Measurements from ENCODE around the gene COG7. TPM values are rescaled to one million over a fixed set of nuclear protein-coding genes. Genes with fewer than 3 reads are reported as not detected.
"Not testable (repeated sequence)": the region's sequence is repeated elsewhere in the genome, so short reads cannot be mapped to it uniquely, and the experiment has no call there.

The COG7 gene
- total RNA-seq, 1 experiment from 2014 or later, result 22.1 TPM

DNA sequence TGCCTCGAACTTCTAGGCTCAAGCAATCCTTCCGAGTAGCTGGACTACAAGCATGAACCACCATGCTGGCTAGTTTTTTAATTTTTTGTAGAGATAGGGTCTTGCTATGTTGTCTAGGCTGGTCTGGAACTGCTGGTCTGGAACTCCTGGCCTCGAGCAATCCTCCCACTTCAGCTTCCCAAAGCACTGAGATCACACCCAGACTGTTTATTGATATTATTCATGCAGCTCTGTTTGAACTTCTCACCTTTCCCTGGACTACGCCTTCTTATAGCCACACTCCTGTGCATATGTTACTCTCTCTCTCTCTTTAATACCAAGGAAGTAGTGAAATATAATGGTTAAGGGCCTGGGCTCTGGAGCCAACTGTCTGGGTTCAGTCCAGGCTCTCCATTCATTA is 4.6 kb downstream of the COG7 start:
- TF ChIP-seq POLR2AphosphoS5 (IDR thresholded peaks at IDR 0.05; ENCODE audit: low read depth, low read length), result no peak
- TF ChIP-seq ZFX (IDR thresholded peaks at IDR 0.05), result no peak
- no peaks in the 10 kb centered on the region for H3K27me3 ChIP-seq (ENCODE audit: insufficient read depth, low read length)
- H4K20me1 ChIP-seq (ENCODE audit: insufficient read depth), result no peaks in the 10 kb centered on the region
- RAD21 ChIA-PET (ENCODE audit: low non-redundant PET in 1 of 2, low total read pairs in 2 of 2, uncharacterized antibody in 2 of 2, unreplicated experiment in 2 of 2), result no interaction called here
- H3K9me3 ChIP-seq (ENCODE audit: control insufficient read depth in 1 of 2, insufficient read depth in 1 of 2, low read depth in 1 of 2, low read length in 2 of 2), result no peaks in the 10 kb centered on the region
- POLR2A ChIA-PET, result no interaction called here
- H3K9ac ChIP-seq (ENCODE audit: low read length), result no peak overlapping the region
- intact Hi-C loops (cut with micrococcal nuclease), result no loop called here
- peaks cover 2 to 4% of the 10 kb centered on the region in 2 experiments; a peak in 1 of 4 replicates for H3K36me3 ChIP-seq (ENCODE audit: control insufficient read depth in 1 of 2, insufficient read depth in 2 of 2, low read length in 2 of 2)
- H2AFZ ChIP-seq (ENCODE audit: low read depth, low read length, poor library complexity, severe bottlenecking), result no peak overlapping the region
- DNase-seq (ENCODE audit: low read depth, low spot score) (no peak), ATAC-seq (no peak)
- H3K9me2 ChIP-seq (ENCODE audit: insufficient read depth), result no peaks in the 10 kb centered on the region
- no peak overlapping the region for H3K4me2 ChIP-seq (ENCODE audit: low read length)
- H3K4me1 ChIP-seq (ENCODE audit: control insufficient read depth in 1 of 2, insufficient read depth in 2 of 2, low read length in 2 of 2), result peaks cover 3 to 9% of the 10 kb centered on the region in 2 experiments; a peak in 3 of 4 replicates
- H3K79me2 ChIP-seq (ENCODE audit: insufficient read depth, low read length), result peaks cover 29% of the 10 kb centered on the region
- CTCF ChIA-PET, result interaction anchor here (1.1 kb wide), 1 partner anchor 13 kb away, joined by 3 read pairs; no protein-coding TSS in a partner anchor
- H3K4me3 ChIP-seq (replicated peaks in 1 of 2; ENCODE audit: low read depth in 1 of 2, low read length in 2 of 2), result no peak overlapping the region
- H3K27ac ChIP-seq (ENCODE audit: low read depth, low read length), result no peak overlapping the region
- BruUV-seq (replicated peaks), result no TSS peak

GRCh38 chr16:23437542-23437941 is 15.4 kb downstream of the COG7 start:
- H3K79me2 ChIP-seq (ENCODE audit: insufficient read depth, low read length); RAD21 ChIA-PET (ENCODE audit: low non-redundant PET in 1 of 2, low total read pairs in 2 of 2, uncharacterized antibody in 2 of 2, unreplicated experiment in 2 of 2); H2AFZ ChIP-seq (ENCODE audit: low read depth, low read length, poor library complexity, severe bottlenecking); BruUV-seq (replicated peaks); H3K4me2 ChIP-seq (ENCODE audit: low read length); DNase-seq (ENCODE audit: low read depth, low spot score); H3K4me1 ChIP-seq (ENCODE audit: control insufficient read depth in 1 of 2, insufficient read depth in 2 of 2, low read length in 2 of 2); H3K27me3 ChIP-seq (ENCODE audit: insufficient read depth, low read length); H3K27ac ChIP-seq (ENCODE audit: low read depth, low read length); H3K4me3 ChIP-seq (replicated peaks in 1 of 2; ENCODE audit: low read depth in 1 of 2, low read length in 2 of 2); POLR2A ChIA-PET; ATAC-seq; H4K20me1 ChIP-seq (ENCODE audit: insufficient read depth); H3K9me3 ChIP-seq (ENCODE audit: control insufficient read depth in 1 of 2, insufficient read depth in 1 of 2, low read depth in 1 of 2, low read length in 2 of 2); H3K9ac ChIP-seq (ENCODE audit: low read length); H3K9me2 ChIP-seq (ENCODE audit: insufficient read depth): not testable (repeated sequence)
- CTCF ChIA-PET, result interaction anchor here (5.9 kb wide), 1 partner anchor 254 kb away, joined by 76 read pairs; the partner anchor contains the start of gene SCNN1G
- intact Hi-C loops (cut with micrococcal nuclease), result loop anchor here (10.0 kb wide), 2 partner anchors 353 to 1253 kb away; no protein-coding TSS in a partner anchor
- H3K36me3 ChIP-seq (ENCODE audit: control insufficient read depth in 1 of 2, insufficient read depth in 2 of 2, low read length in 2 of 2), result peaks cover 10 to 17% of the 10 kb centered on the region in 2 experiments; a peak in 3 of 4 replicates

DNA sequence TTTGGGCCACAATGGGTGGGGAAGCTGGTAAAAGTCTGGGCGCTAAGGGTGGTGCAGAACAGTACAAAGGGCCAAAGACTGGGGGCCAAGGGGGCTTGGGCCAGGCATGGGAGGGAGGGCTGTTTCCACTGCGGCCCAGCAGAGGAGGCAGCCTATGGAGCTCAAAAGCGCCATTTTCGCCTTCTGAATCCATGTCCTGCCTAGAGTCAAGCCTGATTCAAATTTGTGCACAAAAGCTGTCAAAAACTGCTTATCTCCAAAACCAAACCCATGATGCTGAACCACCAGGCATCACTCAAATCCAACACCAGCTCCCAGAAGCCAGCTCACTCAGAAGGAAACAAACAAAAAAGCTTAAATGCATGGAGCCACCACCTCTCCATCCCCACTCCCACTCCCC is 16.0 kb downstream of the COG7 start:
- BruUV-seq (replicated peaks), result no TSS peak
- no peaks in the 10 kb centered on the region for H4K20me1 ChIP-seq (ENCODE audit: insufficient read depth)
- H3K9ac ChIP-seq (ENCODE audit: low read length), result no peak overlapping the region
- H3K79me2 ChIP-seq (ENCODE audit: insufficient read depth, low read length), result no peaks in the 10 kb centered on the region
- H3K4me3 ChIP-seq (replicated peaks in 1 of 2; ENCODE audit: low read depth in 1 of 2, low read length in 2 of 2), result no peak overlapping the region
- ChIA-PET CTCF (interaction anchor here (1.2 to 5.9 kb wide), 2 partner anchors 15 to 254 kb away, joined by 3 to 76 read pairs; partner anchors contain the start of gene SCNN1G), RAD21 (ENCODE audit: low non-redundant PET in 1 of 2, low total read pairs in 2 of 2, uncharacterized antibody in 2 of 2, unreplicated experiment in 2 of 2) (no interaction called here), POLR2A (no interaction called here)
- H3K27ac ChIP-seq (ENCODE audit: low read depth, low read length), result no peak overlapping the region
- no peak overlapping the region for H3K4me2 ChIP-seq (ENCODE audit: low read length)
- intact Hi-C loops (cut with micrococcal nuclease), result loop anchor here (10.0 kb wide), 2 partner anchors 352 to 1252 kb away; no protein-coding TSS in a partner anchor
- no peaks in the 10 kb centered on the region for H3K4me1 ChIP-seq (ENCODE audit: control insufficient read depth in 1 of 2, insufficient read depth in 2 of 2, low read length in 2 of 2)
- peaks cover 6 to 14% of the 10 kb centered on the region in 2 experiments; a peak in 3 of 4 replicates for H3K36me3 ChIP-seq (ENCODE audit: control insufficient read depth in 1 of 2, insufficient read depth in 2 of 2, low read length in 2 of 2)
- DNase-seq (ENCODE audit: low read depth, low spot score) (no peak), ATAC-seq (no peak)
- H2AFZ ChIP-seq (ENCODE audit: low read depth, low read length, poor library complexity, severe bottlenecking), result no peak overlapping the region
- H3K27me3 ChIP-seq (ENCODE audit: insufficient read depth, low read length), result no peaks in the 10 kb centered on the region
- no peaks in the 10 kb centered on the region for H3K9me2 ChIP-seq (ENCODE audit: insufficient read depth)
- H3K9me3 ChIP-seq (ENCODE audit: control insufficient read depth in 1 of 2, insufficient read depth in 1 of 2, low read depth in 1 of 2, low read length in 2 of 2), result no peaks in the 10 kb centered on the region
- TF ChIP-seq YY1 (IDR thresholded peaks at IDR 0.05; ENCODE audit: extremely low read depth, insufficient replicate concordance, low read depth, low read length), result no peak
- TF ChIP-seq, protein P1, sequence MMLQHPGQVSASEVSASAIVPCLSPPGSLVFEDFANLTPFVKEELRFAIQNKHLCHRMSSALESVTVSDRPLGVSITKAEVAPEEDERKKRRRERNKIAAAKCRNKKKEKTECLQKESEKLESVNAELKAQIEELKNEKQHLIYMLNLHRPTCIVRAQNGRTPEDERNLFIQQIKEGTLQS (IDR thresholded peaks at IDR 0.05), result no peak
- TF ChIP-seq POLR2AphosphoS5 (IDR thresholded peaks at IDR 0.05; ENCODE audit: low read depth, low read length), result no peak
- TF ChIP-seq, protein P2, sequence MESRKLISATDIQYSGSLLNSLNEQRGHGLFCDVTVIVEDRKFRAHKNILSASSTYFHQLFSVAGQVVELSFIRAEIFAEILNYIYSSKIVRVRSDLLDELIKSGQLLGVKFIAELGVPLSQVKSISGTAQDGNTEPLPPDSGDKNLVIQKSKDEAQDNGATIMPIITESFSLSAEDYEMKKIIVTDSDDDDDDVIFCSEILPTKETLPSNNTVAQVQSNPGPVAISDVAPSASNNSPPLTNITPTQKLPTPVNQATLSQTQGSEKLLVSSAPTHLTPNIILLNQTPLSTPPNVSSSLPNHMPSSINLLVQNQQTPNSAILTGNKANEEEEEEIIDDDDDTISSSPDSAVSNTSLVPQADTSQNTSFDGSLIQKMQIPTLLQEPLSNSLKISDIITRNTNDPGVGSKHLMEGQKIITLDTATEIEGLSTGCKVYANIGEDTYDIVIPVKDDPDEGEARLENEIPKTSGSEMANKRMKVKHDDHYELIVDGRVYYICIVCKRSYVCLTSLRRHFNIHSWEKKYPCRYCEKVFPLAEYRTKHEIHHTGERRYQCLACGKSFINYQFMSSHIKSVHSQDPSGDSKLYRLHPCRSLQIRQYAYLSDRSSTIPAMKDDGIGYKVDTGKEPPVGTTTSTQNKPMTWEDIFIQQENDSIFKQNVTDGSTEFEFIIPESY (IDR thresholded peaks at IDR 0.05; ENCODE audit: extremely low read depth, insufficient replicate concordance, low read length), result no peak

Measured in HCT116 (cell line).